GM21825 (cell line): ENCODE results near the gene AP5Z1.

ENCODE experiments used
- ATAC-seq: cut with Tn5 transposase; IDR thresholded peaks from one replicate; pipeline ENCODE4 v1.9.1; 2021; ENCODE audit warnings: mild to moderate bottlenecking, moderate library complexity; ENCODE audit not compliant: unreplicated experiment

The AP5Z1 gene, protein sequence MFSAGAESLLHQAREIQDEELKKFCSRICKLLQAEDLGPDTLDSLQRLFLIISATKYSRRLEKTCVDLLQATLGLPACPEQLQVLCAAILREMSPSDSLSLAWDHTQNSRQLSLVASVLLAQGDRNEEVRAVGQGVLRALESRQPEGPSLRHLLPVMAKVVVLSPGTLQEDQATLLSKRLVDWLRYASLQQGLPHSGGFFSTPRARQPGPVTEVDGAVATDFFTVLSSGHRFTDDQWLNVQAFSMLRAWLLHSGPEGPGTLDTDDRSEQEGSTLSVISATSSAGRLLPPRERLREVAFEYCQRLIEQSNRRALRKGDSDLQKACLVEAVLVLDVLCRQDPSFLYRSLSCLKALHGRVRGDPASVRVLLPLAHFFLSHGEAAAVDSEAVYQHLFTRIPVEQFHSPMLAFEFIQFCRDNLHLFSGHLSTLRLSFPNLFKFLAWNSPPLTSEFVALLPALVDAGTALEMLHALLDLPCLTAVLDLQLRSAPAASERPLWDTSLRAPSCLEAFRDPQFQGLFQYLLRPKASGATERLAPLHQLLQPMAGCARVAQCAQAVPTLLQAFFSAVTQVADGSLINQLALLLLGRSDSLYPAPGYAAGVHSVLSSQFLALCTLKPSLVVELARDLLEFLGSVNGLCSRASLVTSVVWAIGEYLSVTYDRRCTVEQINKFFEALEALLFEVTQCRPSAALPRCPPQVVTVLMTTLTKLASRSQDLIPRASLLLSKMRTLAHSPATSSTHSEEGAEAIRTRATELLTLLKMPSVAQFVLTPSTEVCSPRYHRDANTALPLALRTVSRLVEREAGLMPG

DNA sequence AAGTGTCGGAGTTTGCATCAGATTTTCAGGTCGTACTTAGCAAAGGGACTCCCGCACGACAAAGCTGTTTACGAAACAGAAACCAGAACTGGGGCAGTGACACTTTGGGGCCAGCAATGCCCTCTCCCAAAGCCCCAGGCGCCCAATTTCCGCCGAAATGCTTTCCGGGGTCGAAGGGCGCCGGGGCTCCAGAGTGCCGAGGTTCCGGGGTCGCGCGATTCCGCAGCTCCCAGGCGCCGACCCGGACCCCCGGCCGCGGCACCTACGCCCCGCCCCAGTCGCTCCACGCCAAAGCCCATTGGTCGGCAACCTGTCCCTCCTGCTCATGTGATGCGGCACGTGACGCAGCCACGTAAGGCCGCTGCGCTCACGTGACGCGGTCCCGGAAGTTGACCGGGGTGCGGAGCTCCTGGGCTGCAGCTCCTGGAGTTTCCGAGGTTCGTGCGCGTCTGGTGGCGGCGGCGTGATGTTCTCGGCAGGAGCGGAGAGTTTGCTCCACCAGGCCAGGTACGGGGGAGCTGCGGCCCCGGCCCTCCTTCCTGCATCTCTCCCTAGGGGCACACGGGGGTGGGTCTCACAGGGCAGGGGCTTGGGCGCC, at the start of gene AP5Z1:
TSS of gene AP5Z1 (plus strand) at position 374 of the 598 bp plus-strand sequence. CDS start at position 467, 93 bp downstream.
- peak; percentile 92 for ATAC-seq

DNA sequence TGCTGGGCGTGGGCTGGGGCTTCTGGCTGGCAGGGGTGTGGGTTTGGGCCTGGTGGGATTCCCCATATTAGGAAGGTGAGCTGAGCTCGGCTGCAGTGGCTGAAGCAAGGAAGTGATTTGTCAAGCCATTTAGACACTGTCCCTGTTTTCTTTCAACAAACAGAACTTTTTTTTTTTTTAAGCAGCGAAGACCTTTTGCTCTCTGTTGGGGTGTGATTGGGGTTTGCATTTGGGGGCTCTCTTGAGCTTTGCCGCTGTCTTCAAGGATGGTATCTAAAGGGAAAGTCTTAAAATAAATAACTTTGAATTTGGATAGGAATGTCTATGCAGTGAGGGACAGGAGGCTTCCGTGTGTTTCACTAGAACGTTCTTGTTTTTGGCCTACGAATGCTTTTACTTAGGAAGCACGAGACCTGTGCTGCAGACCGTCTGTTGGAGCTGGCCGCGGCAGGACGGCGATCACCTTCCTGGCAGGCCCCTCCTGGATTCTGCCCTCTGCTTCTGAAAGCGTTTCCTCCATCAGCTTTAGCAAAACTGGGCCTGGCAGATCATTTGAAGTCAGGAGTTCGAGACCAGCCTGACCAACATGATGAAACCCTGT, 49.5 kb upstream of the AP5Z1 start:
- ATAC-seq: no peak

DNA sequence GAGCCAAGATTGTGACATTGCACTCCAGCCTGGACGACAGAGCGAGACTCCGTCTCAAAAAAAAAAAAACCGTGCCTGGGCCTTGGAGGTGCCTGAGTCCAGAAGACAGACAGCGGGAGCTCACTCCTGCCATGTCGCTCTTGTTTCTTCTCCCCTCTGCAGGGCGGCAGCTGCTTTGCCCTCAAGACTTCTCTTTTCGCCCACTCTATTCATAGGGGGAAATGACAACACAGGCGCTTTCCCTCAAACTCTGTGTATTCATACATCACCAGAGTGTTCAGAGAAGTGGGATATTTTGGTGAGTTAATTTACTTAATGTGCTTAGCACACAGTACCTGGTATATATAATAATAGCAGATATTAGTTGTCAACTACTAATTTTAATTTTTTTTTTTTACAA, 48.9 kb upstream of the AP5Z1 start:
- no peak for ATAC-seq

DNA sequence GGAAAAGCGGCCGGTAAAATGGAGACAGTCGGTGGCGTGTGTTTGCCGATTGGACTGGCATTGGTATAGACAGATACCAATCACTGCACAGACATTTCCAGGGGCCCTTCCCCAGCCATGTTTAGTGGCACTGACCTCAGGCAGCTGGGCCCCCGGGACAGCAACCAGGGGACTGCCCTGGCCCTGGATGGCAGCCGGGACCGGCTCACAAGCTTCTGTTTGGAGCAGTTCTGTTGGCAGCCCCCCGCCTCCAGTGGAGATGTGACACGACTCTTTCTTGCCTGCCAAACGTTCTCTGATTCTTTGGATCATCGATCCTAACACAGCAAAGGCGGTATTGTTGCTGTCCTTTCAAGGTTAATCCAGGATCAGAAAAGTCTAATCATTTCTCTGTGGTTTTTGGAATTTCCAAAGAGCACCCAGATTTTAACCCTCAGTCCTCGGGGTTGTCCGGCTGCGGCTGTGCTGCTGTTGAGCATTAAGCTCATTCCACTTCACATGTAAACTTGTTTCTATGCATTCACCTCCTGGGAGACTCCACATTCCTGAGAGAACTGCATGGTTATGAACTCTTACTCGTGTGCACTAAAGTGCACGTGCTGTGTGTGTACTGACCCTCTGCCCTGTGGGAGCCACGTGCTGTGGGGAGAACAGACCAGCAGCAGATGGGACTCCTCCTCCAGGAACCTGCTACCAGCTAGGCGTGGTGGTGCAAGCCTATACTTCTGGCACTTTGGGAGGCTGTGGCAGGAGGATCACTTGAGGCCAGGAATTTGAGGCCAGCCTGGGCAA, 47.3 kb upstream of the AP5Z1 start:
- ATAC-seq: no peak

DNA sequence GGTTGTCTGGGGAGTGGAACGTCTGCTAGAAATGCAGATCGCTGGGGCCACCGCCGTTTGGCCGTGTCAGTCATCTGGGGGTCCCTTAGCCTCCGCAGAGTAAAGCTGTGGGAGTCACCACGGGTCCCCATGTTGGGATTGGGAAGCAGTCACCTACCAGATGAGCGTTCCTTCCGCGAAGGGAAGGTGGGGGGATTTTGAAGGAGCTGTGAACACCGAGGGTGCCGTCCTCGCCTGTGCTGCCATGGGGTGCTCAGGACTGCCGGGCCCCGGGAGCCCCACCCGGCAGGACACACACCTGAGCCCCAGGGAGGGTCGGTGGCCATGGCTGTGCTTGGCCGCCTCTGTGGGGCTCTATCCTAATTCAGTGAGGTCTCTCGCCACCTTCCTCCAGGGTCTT, 46.2 kb upstream of the AP5Z1 start:
- ATAC-seq: no peak

DNA sequence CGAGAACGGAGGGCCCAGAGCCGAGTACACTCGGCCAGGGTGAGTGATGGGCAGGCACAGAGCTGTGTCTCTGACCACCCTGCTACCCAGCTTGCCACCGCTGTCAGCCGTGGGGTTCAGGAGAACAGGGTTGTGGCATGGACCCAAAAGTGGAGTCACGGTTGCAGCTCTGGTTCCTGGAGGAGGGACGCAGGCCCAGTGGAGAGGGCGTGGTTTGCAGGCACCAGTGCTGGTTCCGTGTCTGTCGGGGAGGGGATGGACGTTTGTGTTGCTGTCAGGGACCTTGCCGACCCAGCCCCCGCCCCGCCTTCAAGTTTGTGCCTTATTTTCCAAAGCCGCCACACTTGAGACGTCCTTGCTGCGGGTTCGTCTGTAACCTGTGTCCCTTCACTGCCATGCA, 45.1 kb upstream of the AP5Z1 start:
- ATAC-seq: no peak

DNA sequence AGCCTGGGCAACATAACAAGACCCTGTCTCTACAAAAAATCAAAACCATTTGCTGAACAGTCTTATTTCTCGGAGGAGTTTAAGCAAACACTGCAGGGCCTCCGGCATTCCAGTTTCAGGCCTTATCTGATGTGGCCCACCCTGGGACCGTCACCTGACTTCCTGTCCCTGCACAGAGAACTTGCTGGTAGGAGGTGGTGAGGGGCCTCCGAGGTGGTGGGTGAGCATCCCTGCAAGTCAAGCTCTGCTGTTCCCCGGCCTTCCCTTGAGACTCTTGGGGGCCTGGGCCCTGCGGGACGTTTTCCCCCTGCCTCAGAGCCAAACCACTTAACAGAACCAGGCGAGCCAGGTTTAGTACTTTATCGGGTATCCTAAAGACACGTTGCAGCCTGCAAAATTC, 44.5 kb upstream of the AP5Z1 start:
- ATAC-seq: no peak

DNA sequence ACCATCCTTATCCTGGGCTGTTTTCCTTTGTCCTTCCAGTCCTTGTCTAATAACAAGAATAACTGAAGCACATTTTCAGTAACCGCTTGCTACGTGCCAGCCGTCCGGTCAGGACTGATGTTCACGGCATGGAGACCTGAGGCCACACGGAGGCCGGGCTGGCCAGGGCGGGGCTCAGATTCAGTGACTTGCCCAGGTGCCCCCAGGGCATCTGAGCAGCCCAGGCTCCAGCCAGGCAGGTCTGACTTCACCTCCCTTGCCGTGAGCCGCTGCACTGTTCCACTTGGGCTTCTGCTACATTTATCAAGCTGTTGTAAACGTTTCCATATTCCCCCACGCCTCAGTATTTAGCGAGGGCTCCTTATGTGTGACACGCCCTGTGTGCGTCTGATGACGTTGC, 43.6 kb upstream of the AP5Z1 start:
- no peak for ATAC-seq

DNA sequence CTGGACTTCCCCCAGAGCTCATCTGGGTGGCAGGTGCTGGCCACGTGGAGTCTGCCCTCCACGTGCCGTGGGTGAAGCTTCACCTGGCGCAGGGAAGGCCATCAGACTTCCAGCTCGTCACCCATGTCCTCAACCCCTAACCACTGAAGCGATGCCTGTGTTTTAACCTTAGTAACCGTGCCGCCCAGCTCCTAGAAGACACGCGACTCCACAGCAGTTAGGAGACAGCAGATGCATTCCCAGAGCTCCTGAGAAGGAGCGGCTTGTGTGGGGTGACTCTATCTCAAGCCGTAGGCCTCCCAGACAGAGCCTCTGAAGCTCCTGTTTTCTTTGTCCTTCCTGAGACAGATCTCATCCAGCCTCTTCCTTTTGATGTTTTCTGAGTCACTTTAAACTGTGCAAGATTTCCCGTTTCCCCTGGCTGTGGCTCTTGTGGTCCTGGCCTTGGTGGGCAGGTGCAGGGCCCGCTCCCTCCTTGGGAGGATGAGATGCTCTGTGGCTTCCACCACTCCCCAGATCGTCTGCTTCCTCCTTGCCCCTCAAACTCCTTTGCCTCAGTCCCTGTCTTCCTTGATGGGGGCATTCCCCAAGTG, 41.4 kb upstream of the AP5Z1 start:
- no peak for ATAC-seq

DNA sequence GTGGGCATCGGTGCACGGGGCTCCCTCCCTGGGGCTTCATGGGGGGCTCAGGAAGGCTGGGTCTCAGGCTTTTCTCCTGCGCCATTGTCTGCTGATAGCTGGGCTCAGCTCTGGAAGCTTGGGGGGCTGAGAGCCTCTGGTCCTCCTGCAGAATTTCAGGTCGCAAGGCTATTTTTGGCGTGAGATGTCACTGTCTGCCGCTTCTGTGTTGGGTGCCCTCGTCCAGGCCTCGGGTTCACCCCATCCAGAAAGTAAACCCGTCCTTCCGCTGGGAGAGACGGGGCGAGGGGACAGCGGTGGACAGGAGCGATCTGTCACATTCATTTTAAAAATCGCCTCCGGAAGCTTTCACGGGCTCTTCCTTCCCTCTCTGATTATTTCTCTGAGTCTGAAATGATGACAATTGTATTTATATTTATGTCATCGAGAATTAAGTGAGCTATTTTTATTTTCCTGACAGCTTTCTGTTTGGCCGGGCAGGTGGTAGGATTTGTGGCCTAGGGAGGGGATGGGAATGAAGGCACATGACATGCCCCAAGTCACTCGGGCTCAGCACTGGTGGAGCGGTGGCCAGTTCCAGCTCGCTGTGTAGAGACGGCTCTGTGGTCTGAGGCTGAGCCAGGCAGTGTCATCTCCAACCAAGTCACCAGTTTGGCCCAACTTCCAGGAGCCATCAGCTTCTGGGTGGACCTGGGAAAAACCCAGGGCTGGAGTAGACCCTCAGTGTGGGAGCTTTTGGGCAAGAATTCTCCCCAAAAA, 40.7 kb upstream of the AP5Z1 start:
- ATAC-seq: no peak

DNA sequence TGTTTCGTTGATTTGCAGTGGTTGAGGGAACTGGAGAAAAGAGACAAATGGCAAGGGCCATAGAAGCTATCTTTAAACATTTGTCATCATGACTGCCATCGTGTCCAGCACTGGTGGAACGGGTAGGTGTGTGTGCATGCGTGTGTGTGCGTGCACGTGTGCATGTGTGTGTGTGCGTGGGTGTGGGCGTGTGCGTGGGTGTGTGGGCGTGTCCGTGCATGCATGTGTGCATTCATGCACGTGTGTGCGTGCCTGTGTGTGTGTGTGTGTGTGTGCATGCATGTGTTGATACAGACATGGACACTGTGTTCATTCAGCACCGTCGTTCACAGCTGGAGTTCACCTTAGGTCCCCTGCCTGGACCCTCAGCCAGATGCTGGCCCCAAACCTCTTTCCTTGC, 38.1 kb upstream of the AP5Z1 start:
- no peak for ATAC-seq

DNA sequence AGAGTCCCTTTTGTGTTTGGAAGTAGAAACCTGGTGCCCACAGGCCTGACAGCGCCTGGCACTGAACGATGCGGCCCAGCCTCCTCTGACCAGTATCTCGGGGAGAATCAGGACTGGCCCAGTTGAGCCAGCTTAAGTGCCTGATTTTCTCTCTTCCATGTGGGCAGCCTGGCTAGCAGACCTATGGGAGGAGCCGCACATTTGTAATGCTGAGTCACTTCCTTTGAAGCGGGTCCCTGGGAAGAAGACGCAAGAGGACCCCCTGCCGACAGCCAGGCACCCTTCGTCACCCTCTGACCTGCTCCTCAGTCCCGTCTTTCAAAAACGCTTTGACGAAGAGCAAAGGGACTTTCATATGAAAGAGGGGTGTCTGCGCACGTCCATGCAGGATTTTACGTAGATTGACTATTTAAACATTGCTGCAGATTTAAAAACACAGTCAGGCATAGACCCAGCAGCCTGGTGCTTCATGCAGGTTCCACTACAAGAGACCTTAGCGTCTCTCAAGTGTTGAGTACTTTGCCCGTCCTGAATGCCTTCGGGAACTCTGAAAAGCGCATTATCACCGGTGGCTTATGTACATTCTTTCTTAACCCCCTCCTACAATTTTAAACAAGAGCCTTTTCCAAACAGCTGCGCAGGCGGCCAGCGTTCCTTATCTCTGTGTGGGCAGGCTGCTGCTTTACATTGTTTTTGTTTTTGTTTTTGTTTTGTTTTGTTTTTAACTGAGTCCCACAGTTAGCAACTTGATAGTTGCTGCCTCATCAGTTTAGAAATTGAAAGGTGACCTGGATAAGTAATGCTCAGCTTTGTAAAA, 36.5 kb upstream of the AP5Z1 start:
- ATAC-seq: no peak

DNA sequence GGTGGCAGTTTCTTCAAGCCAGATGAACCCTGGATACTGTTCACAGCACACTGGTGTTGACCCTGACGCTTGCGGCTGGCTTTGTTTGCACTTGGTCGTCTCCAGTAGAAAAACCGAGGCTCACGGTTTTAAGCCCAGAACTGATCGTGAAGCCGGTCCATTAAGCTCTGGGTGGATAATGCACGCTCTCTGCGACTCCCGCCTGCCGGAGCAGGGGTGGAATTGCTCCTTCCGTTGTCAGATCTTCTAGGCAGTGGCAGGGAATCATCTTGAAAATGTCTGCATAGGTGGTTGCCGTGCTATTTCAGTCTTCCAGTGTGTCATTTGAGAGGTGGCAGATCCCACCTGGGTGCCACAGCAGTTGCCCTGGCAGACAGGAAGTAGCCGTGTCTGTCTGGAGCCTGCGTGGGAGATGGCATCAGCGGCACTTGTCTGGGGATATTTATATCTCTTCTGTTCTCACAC, 35.9 kb upstream of the AP5Z1 start:
- no peak for ATAC-seq

DNA sequence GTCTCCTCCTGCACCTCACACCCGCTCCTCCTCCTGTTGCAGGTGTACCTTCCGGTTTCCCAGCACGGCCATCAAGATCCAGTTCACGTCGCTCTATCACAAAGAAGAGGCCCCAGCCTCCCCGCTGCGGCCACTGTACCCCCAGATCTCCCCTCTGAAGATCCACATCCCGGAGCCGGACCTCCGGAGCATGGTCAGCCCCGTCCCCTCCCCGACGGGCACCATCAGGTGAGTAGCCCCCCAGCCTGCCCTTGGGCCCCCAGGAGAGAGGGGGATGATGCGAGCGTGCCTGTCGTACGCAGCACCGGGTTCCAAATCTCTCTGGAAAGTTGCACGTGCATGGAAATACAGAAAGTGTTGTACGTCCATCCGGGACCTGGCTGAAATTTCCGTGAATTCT, 34.6 kb upstream of the AP5Z1 start:
- no peak for ATAC-seq

DNA sequence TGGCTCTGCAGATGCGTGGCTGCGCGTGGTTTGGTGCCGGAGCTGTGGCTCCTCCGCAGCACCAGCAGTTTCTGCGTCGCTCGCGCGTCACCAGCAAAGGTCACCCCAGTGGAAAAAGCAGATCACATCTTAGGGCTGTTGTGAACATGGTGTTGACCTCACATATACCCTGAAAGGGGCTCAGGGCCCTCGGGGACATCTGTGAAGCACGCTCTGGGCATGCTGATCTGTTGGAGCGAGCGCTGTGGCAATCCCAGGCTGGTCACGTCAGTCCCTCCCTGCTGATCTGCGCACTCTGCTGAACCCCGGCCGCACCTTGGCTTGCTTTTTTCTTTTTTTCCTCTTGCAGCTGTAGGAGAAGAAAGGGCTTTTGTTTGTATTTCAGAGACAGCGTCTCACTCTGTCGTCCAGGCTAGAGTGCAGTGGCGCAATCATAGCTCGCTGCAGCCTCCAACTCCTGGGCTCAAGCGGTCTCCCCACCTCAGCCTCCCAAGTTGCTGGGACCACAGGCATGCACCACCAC, 33.3 kb upstream of the AP5Z1 start:
- no peak for ATAC-seq

DNA sequence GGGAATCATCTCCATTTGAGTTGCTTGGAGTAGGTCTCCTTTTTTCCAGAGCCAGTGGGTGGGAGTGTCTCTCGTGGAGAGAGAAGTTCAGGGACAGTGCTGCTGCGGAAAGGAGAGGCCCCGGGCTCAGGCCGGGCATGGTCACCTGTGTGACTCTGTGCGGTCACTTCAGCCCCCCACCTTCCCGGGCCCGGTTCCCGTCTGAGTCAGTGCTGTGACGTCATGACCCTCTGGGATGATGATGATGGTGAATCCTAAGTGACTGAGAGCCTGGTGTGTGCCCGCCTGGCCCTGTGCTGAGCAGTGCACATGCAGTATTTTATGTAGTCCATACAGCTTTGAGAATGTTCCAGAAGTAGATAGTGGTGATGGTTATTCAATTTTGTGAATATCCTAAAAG, 32.6 kb upstream of the AP5Z1 start:
- no peak for ATAC-seq

DNA sequence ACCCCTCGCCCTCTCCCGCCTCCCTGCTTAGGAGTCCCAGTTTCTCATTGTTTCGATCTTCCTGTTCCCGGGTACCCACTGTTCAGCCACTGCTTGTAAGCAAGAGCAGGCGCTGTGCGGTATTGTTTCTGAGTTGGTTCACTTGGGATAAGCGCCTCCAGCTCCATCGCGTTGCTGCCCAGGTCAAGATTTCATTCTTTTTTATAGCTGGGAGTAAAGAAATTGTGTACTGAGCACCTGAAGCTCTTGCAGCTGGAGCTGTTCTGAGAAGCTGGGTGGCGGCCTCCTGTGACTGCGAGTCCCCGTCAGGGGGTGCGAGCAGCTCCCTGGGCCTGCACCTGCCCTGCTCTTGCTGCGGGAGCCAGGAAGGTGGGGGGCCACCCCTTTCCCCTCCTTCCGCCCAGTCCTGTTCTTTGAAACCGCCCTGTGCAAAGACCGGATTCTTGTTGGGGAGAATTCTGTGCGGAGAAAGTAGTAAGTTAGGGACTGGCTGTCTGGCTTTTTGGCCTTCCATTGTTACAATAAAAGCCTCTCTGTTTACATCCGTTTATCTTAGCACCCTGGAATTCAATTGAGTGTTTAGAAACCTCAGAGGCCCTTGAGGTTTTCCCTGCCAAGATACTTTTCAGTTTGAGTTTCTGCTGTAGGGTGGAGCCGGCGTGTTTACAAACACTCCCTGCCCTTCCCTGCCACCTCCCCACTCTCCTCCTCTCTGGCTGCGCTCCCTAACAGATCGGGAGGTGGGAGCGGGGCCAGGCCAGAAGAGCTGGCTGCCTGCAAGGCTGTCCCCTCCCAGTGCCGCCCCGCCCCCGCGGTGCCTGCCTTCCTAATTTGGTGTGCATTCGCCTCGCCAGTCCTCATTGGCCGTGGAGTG, 30.8 kb upstream of the AP5Z1 start:
- ATAC-seq: peak; percentile 62
